Calu3 (cell line): ENCODE data around the gene ATP5F1E. TPM values are rescaled to one million over a fixed set of nuclear protein-coding genes. Genes with fewer than 3 reads are reported as not detected.

Experiments used
- BruUV-seq: library from RNA; stranded (reverse); fragments of 400-500 nt; replicated peaks from 2 replicates; lab custom pipeline; 2021; lab: Mats Ljungman, UMichigan
- CTCF ChIA-PET: fragments of 300-600 bp; sonication (Branson Sonifier 250); formaldehyde crosslinking; loops from one replicate; lab custom pipeline; 2022; ENCODE audit warnings: antibody characterized with exemption; lab: Charles Lee
- DNase-seq: peaks from one replicate; pipeline ENCODE4 v3.0.0; 2022
- H3K27ac Mint-ChIP-seq: one replicate; pipeline ENCODE4 v1.8.0; 2022; ENCODE audit warnings: mixed read lengths; ENCODE audit not compliant: unreplicated experiment
- H3K27me3 Mint-ChIP-seq: one replicate; pipeline ENCODE4 v1.8.0; 2022; ENCODE audit warnings: mixed read lengths; ENCODE audit not compliant: unreplicated experiment
- H3K36me3 Mint-ChIP-seq: one replicate; pipeline ENCODE4 v1.8.0; 2022; ENCODE audit warnings: mild to moderate bottlenecking, moderate library complexity, mixed read lengths; ENCODE audit not compliant: insufficient read depth, unreplicated experiment
- H3K4me1 Mint-ChIP-seq: one replicate; pipeline ENCODE4 v1.8.0; 2022; ENCODE audit warnings: mild to moderate bottlenecking, low read depth, mixed read lengths; ENCODE audit not compliant: unreplicated experiment
- H3K4me3 Mint-ChIP-seq: one replicate; pipeline ENCODE4 v1.8.0; 2022; ENCODE audit warnings: mild to moderate bottlenecking, low read depth, moderate library complexity, mixed read lengths; ENCODE audit not compliant: unreplicated experiment
- H3K9me3 Mint-ChIP-seq: one replicate; pipeline ENCODE4 v1.8.0; 2022; ENCODE audit warnings: low read depth, mixed read lengths; ENCODE audit not compliant: unreplicated experiment
- intact Hi-C: fragments of 100-400 bp; cut with micrococcal nuclease; formaldehyde crosslinking; loops from one replicate; pipeline ENCODE4 v1.10.0; 2022; ENCODE audit not compliant: unreplicated experiment
- total RNA-seq: library from RNA; stranded (reverse); gene quantifications from 2 replicates; pipeline ENCODE4 v1.2.3, GENCODE V29; 2022
- TF ChIP-seq, protein P1 (sequence below): fragments of 200-600 bp; IDR thresholded peaks from one replicate; pipeline ENCODE4 v1.8.0; 2022; ENCODE audit warnings: antibody characterized with exemption; ENCODE audit not compliant: unreplicated experiment

ATP5F1E gene
- total RNA-seq, 1 experiment from 2014 or later: 116 TPM

DNA sequence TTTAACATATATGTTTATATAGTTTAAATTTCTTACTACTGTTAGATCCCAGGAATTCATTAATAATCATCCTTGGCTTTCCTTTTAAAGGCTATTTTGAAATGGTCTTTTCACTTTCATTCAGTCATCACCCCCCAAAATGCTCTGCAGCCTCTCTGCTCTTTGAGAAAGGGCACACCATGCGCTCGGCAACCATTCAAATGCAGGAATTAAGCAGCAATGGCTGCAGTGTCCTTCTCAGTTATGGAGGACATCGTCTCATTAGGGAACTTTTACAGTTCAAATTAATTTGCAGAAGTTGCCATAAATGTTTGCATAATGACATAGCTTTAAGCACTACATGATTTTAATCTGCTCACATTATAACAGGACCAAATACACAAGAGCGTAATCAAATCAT is 6.6 kb downstream of the ATP5F1E start:
- no peaks in the 10 kb centered on the region for H3K27me3 Mint-ChIP-seq
- CTCF ChIA-PET: interaction anchor here (0.6 kb wide), 1 partner anchor 16 kb away, joined by 7 read pairs; no protein-coding TSS in a partner anchor
- intact Hi-C loops: no loop called here
- H3K4me3 Mint-ChIP-seq: no peak overlapping the region
- TF ChIP-seq, protein P1, sequence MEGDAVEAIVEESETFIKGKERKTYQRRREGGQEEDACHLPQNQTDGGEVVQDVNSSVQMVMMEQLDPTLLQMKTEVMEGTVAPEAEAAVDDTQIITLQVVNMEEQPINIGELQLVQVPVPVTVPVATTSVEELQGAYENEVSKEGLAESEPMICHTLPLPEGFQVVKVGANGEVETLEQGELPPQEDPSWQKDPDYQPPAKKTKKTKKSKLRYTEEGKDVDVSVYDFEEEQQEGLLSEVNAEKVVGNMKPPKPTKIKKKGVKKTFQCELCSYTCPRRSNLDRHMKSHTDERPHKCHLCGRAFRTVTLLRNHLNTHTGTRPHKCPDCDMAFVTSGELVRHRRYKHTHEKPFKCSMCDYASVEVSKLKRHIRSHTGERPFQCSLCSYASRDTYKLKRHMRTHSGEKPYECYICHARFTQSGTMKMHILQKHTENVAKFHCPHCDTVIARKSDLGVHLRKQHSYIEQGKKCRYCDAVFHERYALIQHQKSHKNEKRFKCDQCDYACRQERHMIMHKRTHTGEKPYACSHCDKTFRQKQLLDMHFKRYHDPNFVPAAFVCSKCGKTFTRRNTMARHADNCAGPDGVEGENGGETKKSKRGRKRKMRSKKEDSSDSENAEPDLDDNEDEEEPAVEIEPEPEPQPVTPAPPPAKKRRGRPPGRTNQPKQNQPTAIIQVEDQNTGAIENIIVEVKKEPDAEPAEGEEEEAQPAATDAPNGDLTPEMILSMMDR: no peak
- peaks cover 25% of the 10 kb centered on the region for H3K4me1 Mint-ChIP-seq
- no peak for DNase-seq
- no peak overlapping the region for H3K27ac Mint-ChIP-seq
- H3K9me3 Mint-ChIP-seq: no peaks in the 10 kb centered on the region
- peaks cover 66% of the 10 kb centered on the region for H3K36me3 Mint-ChIP-seq
- no TSS peak for BruUV-seq

DNA sequence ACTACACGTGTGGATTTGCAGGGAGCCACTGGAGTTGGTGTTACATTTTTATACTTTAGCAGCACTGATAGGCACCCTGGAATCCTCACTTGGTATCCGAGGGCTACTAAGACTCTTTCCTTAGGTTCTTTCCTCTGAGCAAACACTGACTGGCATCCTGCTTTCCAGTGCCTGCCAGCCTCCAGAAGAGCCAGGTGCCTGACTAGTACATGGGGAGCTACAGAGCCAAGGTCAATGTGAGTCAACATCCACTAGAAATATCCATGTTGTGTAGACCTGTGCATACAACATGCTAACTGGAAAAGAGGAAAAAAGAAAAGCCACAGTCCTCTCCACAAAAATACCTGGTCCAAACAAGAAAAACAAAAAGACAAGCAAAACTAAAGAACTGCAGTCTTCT is 7.0 kb downstream of the ATP5F1E start:
- Mint-ChIP-seq H3K4me3 (no peak overlapping the region), H3K4me1 (peaks cover 20% of the 10 kb centered on the region), H3K27me3 (no peaks in the 10 kb centered on the region), H3K9me3 (no peaks in the 10 kb centered on the region), H3K36me3 (peaks cover 62% of the 10 kb centered on the region), H3K27ac (no peak overlapping the region)
- no TSS peak for BruUV-seq
- DNase-seq: no peak
- TF ChIP-seq, protein P1: no peak
- intact Hi-C loops: no loop called here
- CTCF ChIA-PET: interaction anchor here (0.6 kb wide), 1 partner anchor 16 kb away, joined by 7 read pairs; no protein-coding TSS in a partner anchor

DNA sequence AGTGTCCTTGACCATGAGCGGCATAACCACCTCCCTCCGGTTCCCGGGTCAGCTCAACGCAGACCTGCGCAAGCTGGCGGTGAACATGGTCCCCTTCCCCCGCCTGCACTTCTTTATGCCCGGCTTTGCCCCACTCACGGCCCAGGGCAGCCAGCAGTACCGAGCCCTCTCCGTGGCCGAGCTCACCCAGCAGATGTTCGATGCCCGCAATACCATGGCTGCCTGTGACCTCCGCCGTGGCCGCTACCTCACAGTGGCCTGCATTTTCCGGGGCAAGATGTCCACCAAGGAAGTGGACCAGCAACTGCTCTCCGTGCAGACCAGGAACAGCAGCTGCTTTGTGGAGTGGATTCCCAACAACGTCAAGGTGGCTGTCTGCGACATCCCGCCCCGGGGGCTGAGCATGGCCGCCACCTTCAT is 8.0 kb downstream of the ATP5F1E start:
- TF ChIP-seq, protein P1: no peak
- DNase-seq: no peak
- BruUV-seq: no TSS peak
- H3K27me3 Mint-ChIP-seq: no peaks in the 10 kb centered on the region
- H3K27ac Mint-ChIP-seq: no peak overlapping the region
- intact Hi-C loops: no loop called here
- H3K36me3 Mint-ChIP-seq: peaks cover 54% of the 10 kb centered on the region
- no peak overlapping the region for H3K4me3 Mint-ChIP-seq
- H3K4me1 Mint-ChIP-seq: peaks cover 14% of the 10 kb centered on the region
- H3K9me3 Mint-ChIP-seq: no peaks in the 10 kb centered on the region
- CTCF ChIA-PET: no interaction called here

DNA sequence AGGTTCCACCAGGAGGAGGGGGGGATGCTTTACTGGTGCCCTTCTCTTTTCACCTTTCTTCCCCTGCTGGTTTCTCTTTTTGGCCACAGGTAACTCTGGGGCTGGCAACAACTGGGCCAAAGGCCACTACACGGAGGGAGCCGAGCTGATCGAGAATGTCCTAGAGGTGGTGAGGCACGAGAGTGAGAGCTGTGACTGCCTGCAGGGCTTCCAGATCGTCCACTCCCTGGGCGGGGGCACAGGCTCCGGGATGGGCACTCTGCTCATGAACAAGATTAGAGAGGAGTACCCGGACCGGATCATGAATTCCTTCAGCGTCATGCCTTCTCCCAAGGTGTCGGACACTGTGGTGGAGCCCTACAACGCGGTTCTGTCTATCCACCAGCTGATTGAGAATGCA is 8.5 kb downstream of the ATP5F1E start:
- H3K4me1 Mint-ChIP-seq: peaks cover 14% of the 10 kb centered on the region
- CTCF ChIA-PET: no interaction called here
- DNase-seq: no peak
- TF ChIP-seq, protein P1: no peak
- no peaks in the 10 kb centered on the region for H3K27me3 Mint-ChIP-seq
- H3K27ac Mint-ChIP-seq: no peak overlapping the region
- peaks cover 54% of the 10 kb centered on the region for H3K36me3 Mint-ChIP-seq
- BruUV-seq: no TSS peak
- intact Hi-C loops: no loop called here
- no peak overlapping the region for H3K4me3 Mint-ChIP-seq
- no peaks in the 10 kb centered on the region for H3K9me3 Mint-ChIP-seq
